Cardiac septum (tissue), 1 donor: ENCODE data around the gene PIAS4. TPM values are rescaled to one million over a fixed set of nuclear protein-coding genes. Genes with fewer than 3 reads are reported as not detected.
"Not testable (repeated sequence)": the region's sequence is repeated elsewhere in the genome, so short reads cannot be mapped to it uniquely, and the experiment has no call there.

ENCODE experiments used
- DNase-seq: peaks from one replicate; pipeline ENCODE4 v3.0.0-alpha.2; 2020; ENCODE audit warnings: low spot score
- intact Hi-C: fragments of 100-400 bp; cut with DNase I; formaldehyde crosslinking; loops from one replicate; pipeline ENCODE4 v1.14.0; 2022
- total RNA-seq: library from RNA; stranded (reverse); fragmentation: NEBNext Ultra II Directional; extraction: Animal tissue kit (Norgen Biotek cat#: 25700); gene quantifications from one replicate; pipeline ENCODE4 v1.2.1, GENCODE V29; 2021
- donor health status: DM: no; HTN: no; CAD: no.

The PIAS4 gene
- total RNA-seq, 1 donor from 2014 or later, result 18.4 TPM

GRCh38 chr19:3985643-3986259, 21.8 kb upstream of the PIAS4 start:
- DNase-seq, result no peak
- intact Hi-C loops, result loop anchor here (1.0 to 5.0 kb wide), 4 partner anchors 15 to 223 kb away; partner anchors contain the start of genes ANKRD24, APBA3, DAPK3 and MRPL54

GRCh38 chr19:3986260-3987041, 21.1 kb upstream of the PIAS4 start:
- intact Hi-C loops, result loop anchor here (5.0 kb wide), 2 partner anchors 196 to 224 kb away; partner anchors contain the start of genes ANKRD24, APBA3, MRPL54 and SIRT6
- DNase-seq, result no peak

GRCh38 chr19:3987619-3988371, 19.7 kb upstream of the PIAS4 start:
- DNase-seq, result peak; percentile 94
- intact Hi-C loops, result loop anchor here (2.0 to 5.0 kb wide), 3 partner anchors 195 to 225 kb away; partner anchors contain the start of genes ANKRD24, APBA3, MRPL54 and SIRT6

DNA sequence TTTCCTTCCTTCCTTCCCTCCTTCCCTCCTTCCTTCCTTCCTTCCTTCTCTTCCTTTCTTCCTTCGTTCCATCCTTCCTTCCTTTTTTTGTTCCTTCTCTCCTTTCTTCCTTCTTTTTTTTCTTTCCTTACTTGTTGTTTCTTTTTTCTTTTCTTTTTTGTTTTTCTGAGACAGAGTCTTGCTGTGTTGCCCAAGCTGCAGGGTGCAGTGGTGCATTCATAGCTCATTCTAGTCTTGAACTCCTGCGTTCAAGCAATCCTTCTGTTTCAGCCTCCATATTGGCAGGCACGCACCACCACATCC, 16.8 kb upstream of the PIAS4 start:
- intact Hi-C loops, result no loop called here

GRCh38 chr19:3995607-3996006, 11.9 kb upstream of the PIAS4 start:
- intact Hi-C loops, result no loop called here
- DNase-seq, result no peak

More for the DNA sequence above, 16.8 kb upstream of the PIAS4 start:
- DNase-seq, result no peak

DNA sequence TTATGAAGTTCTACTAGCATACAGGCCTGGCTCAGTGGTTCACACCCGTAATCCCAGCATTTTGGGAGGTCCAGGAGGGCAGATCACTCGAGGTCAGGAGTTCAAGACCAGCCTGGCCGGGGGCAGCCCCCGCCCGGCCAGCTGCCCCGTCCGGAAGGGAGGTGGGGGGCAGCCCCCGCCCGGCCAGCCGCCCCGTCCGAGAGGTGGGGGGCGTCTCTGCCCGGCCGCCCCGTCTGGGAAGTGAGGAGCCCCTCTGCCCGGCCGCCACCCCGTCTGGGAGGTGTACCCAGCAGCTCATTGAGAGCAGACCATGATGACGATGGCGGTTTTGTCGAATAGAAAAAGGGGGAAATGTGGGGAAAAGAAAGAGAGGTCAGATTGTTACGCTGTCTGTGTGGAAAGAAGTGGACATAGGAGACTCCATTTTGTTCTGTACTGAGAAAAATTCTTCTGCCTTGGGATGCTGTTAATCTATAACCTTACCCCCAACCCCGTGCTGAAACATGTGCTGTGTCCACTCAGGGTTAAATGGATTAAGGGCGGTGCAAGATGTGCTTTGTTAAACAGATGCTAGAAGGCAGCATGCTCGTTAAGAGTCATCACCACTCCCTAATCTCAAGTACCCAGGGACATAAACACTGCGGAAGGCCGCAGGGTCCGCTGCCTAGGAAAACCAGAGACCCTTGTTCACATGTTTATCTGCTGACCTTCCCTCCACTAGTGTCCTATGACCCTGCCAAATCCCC, 8.7 kb upstream of the PIAS4 start:
- intact Hi-C loops, DNase-seq: not testable (repeated sequence)

GRCh38 chr19:4000798-4001197, 6.7 kb upstream of the PIAS4 start:
- intact Hi-C loops, DNase-seq: not testable (repeated sequence)

- intact Hi-C loops, result loop anchor here (5.0 kb wide), 2 partner anchors 57 to 117 kb away; partner anchors contain the start of gene MAP2K2
- DNase-seq, result not testable (repeated sequence)
Observed at GRCh38 chr19:4005436-4005835, 2.1 kb upstream of the PIAS4 start.

- DNase-seq, result no peak
- intact Hi-C loops, result loop anchor here (1.0 to 5.0 kb wide), 3 partner anchors 23 to 114 kb away; partner anchors contain the start of genes EEF2 and MAP2K2
Observed at GRCh38 chr19:4007836-4008539, 452 bp downstream of the PIAS4 start.

DNA sequence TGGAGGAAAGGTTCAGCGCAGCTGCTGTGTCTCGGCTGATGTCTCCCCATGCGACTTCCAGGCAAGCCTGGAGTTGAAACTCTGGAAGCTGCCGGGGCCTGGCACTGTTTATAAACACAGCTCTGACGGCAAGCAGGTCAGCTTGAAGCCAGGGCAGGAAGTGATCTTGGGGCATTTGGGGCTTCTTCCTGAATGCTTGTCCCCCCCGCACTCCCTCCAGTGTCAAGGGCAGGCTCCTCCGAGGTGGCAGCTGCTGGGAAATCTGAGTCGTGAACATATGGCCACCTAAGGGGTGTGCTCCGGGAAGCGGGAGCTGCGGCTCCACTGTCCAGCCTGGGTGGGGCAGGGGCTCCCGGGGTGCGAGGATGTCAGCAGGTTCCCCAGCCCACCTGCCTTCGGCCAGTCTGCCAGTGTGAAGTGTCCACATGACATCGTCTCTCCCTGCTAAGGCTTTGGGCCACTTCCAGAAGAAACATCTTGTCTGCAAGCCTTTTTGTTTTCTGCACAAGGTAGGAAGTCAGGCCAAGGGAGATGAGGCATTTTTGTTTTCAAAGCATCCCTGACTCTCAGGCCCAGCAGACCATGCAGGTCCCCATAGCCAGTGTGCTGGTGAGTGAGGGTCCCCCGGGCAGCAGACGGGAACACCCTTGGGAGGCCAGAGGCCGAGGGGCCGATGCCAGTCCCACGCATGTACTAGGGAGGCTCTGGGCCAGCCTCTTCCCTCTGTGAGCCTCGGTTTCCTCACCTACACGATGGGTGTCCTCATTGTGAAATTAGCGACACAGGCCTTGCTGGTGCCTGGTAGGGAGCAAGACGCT, 2.7 kb downstream of the PIAS4 start:
- intact Hi-C loops, result loop anchor here (5.0 kb wide), 2 partner anchors 52 to 112 kb away; partner anchors contain the start of gene MAP2K2

DNA sequence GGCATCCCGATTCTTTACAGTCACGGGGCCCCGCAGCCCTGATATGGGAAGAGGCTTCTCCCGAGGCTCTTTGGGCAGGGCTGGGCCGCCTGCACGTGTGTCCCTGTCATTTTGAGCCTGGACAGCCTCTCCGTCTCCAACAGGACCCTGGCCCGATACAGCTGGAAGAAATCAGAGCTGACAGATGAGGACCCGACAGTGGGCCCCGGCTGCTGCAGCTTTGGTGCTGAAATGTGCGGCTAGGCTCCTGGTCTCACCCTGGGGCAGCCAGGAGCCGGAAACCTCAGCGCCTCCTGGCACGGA, 3.2 kb downstream of the PIAS4 start:
- no peak for DNase-seq
- intact Hi-C loops, result no loop called here

More for the DNA sequence above, 2.7 kb downstream of the PIAS4 start:
- DNase-seq, result no peak

GRCh38 chr19:4011430-4011829, 3.9 kb downstream of the PIAS4 start:
- DNase-seq, intact Hi-C loops: not testable (repeated sequence)

GRCh38 chr19:4012092-4012974, 4.8 kb downstream of the PIAS4 start:
- DNase-seq, result no peak
- intact Hi-C loops, result no loop called here

DNA sequence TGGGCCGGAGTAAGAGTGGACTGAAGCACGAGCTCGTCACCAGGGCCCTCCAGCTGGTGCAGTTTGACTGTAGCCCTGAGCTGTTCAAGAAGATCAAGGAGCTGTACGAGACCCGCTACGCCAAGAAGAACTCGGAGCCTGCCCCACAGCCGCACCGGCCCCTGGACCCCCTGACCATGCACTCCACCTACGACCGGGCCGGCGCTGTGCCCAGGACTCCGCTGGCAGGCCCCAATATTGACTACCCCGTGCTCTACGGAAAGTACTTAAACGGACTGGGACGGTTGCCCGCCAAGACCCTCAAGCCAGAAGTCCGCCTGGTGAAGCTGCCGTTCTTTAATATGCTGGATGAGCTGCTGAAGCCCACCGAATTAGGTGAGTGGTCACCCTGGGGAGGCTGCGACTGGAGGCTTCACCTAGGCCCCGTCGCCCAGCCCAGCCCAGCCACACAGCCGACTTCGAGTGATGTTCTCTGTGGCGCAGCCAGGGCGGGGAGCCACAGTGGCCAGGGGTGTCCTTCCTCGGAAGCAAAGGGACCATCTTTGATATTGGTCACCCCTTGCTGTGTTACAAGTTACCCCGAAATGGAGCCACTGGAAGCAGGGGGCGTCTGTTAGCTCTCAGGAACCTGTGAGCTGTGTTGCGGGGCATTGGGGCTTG, 5.6 kb downstream of the PIAS4 start:
- no peak for DNase-seq
- intact Hi-C loops, result no loop called here

- DNase-seq, result no peak
- intact Hi-C loops, result no loop called here
Observed at GRCh38 chr19:4013886-4014540, 6.5 kb downstream of the PIAS4 start.
